Measurements from ENCODE around the gene RFC4.

DNA sequence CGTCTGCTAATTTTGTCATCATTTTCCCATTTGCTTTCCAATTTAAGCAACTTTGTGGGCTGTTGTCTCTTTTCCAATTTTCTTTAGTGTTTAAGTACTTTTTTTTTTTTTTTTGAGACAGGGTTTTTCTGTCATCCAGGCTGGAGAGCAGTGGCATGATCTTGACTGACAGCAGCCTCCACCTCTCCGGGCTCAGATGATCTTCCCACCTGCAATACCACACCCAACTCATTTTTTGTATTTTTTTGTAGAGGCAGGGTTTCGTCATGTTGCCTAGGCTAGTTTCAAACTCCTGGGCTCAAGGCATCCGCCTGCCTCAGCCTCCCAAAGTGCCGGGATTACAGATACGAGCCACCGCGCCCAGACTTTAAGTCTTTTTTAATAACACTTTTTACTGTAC lies 49.1 kb downstream of the RFC4 start:
- TF ChIP-seq POLR2AphosphoS5 (IDR thresholded peaks at IDR 0.05; ENCODE audit: borderline replicate concordance, low read depth, low read length) (no peak), EZH2 (IDR thresholded peaks at IDR 0.05) (no peak)
